Hippocampal formation (tissue), 2 donors: ENCODE data around the gene MAP3K5.
"Not testable (repeated sequence)": the region's sequence is repeated elsewhere in the genome, so short reads cannot be mapped to it uniquely, and the experiment has no call there.

Source experiments
- DNase-seq, 2 donors: peaks; one replicate each; lab custom pipeline; 2025; lab: John Stamatoyannopoulos, UW

The MAP3K5 gene

GRCh38 chr6:136609873-136610706 lies 182.2 kb downstream of the MAP3K5 start:
- DNase-seq, result no peak

GRCh38 chr6:136608991-136609390 lies 183.3 kb downstream of the MAP3K5 start:
- DNase-seq, result no peak

- no peak for DNase-seq
These were observed 184.1 kb downstream of the MAP3K5 start for GRCh38 chr6:136607932-136608772.

GRCh38 chr6:136607204-136607931 lies 184.9 kb downstream of the MAP3K5 start:
- no peak for DNase-seq

GRCh38 chr6:136604928-136605510 lies 187.3 kb downstream of the MAP3K5 start:
- no peak for DNase-seq

GRCh38 chr6:136604328-136604825 lies 187.9 kb downstream of the MAP3K5 start:
- no peak for DNase-seq

GRCh38 chr6:136600818-136601217 lies 191.5 kb downstream of the MAP3K5 start:
- DNase-seq, result no peak

- no peak for DNase-seq
These were observed 192.8 kb downstream of the MAP3K5 start for GRCh38 chr6:136599329-136600011.

- no peak for DNase-seq
These were observed 194.2 kb downstream of the MAP3K5 start for GRCh38 chr6:136598048-136598447.

- DNase-seq, result no peak
These were observed 197.6 kb downstream of the MAP3K5 start for GRCh38 chr6:136594671-136595070.

- peak in 1 of 2 donors; percentile 15 for DNase-seq
These were observed 198.4 kb downstream of the MAP3K5 start for GRCh38 chr6:136593748-136594490.

- no peak for DNase-seq
These were observed 199.2 kb downstream of the MAP3K5 start for GRCh38 chr6:136592930-136593673.

- no peak for DNase-seq
These were observed 200.7 kb downstream of the MAP3K5 start for GRCh38 chr6:136591617-136592016.

GRCh38 chr6:136590846-136591245 lies 201.4 kb downstream of the MAP3K5 start:
- not testable (repeated sequence) for DNase-seq

- no peak for DNase-seq
These were observed 204.8 kb downstream of the MAP3K5 start for GRCh38 chr6:136587527-136587926.

GRCh38 chr6:136586295-136586694 lies 206.0 kb downstream of the MAP3K5 start:
- DNase-seq, result no peak

GRCh38 chr6:136585523-136585922 lies 206.8 kb downstream of the MAP3K5 start:
- not testable (repeated sequence) for DNase-seq

GRCh38 chr6:136584290-136584689 lies 208.0 kb downstream of the MAP3K5 start:
- DNase-seq, result not testable (repeated sequence)

GRCh38 chr6:136582711-136583471 lies 209.4 kb downstream of the MAP3K5 start:
- DNase-seq, result peak in 1 of 2 donors; percentile 12
